Memory B cell (primary cell): ENCODE data around the gene NSUN6.
"Not testable (repeated sequence)": the region's sequence is repeated elsewhere in the genome, so short reads cannot be mapped to it uniquely, and the experiment has no call there.

ENCODE experiments used
- ATAC-seq: fragments of 150-1000 bp; cut with Tn5 transposase; 2 replicates; pipeline ENCODE4 v1.10.0; 2021; ENCODE audit warnings: low read depth, mild to moderate bottlenecking, moderate library complexity
- DNase-seq, 2 donors: peaks; one replicate each; pipeline ENCODE4 v3.0.0; 2022; ENCODE audit warnings: low spot score in 2 of 2
- H3K27ac Mint-ChIP-seq: one replicate; pipeline ENCODE4 v1.8.0; 2022; ENCODE audit warnings: mild to moderate bottlenecking, moderate library complexity, mixed read lengths
- H3K27me3 Mint-ChIP-seq: one replicate; pipeline ENCODE4 v1.8.0; 2022; ENCODE audit warnings: mixed read lengths
- H3K36me3 Mint-ChIP-seq: one replicate; pipeline ENCODE4 v1.8.0; 2022; ENCODE audit warnings: mild to moderate bottlenecking, mixed read lengths
- H3K4me1 Mint-ChIP-seq: one replicate; pipeline ENCODE4 v1.8.0; 2022; ENCODE audit warnings: mixed read lengths
- H3K4me3 Mint-ChIP-seq: one replicate; pipeline ENCODE4 v1.8.0; 2022; ENCODE audit warnings: mild to moderate bottlenecking, moderate library complexity, mixed read lengths
- H3K9me3 Mint-ChIP-seq: one replicate; pipeline ENCODE4 v1.8.0; 2022; ENCODE audit warnings: mixed read lengths

NSUN6 gene

DNA sequence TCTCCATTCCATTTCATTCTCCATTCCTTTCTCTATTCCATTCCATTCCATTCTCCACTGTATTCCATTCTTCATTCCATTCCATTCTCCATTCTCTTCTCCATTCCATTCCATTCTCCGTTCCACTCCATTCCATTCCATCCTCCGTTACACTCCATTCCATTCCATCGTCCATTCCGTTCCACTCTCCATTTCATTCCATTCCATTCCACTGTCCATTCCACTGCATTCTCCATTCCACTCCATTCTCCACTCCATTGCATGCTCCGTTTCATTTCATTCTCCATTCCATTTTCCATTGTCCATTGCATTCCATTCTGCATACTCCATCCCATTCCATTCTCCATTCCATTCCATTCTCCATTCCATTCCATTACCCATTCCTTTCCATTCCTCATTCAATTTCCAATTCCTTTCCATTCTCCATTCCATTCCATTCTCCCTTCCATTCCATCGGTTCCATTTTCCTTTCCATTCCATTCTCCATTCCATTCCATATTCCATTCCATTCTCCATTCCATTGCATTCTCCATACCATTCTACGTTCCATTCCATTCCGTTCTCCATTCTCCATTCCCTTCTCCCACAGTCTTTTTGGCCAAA is 78.3 kb downstream of the NSUN6 start:
- H3K4me1 Mint-ChIP-seq, result no peaks in the 10 kb centered on the region
- peaks cover 6% of the 10 kb centered on the region for H3K9me3 Mint-ChIP-seq
- no peak overlapping the region for H3K27ac Mint-ChIP-seq
- no peak for DNase-seq
- ATAC-seq, result no peak
- no peaks in the 10 kb centered on the region for H3K27me3 Mint-ChIP-seq
- H3K4me3 Mint-ChIP-seq, result no peak overlapping the region
- peaks cover 13% of the 10 kb centered on the region for H3K36me3 Mint-ChIP-seq

DNA sequence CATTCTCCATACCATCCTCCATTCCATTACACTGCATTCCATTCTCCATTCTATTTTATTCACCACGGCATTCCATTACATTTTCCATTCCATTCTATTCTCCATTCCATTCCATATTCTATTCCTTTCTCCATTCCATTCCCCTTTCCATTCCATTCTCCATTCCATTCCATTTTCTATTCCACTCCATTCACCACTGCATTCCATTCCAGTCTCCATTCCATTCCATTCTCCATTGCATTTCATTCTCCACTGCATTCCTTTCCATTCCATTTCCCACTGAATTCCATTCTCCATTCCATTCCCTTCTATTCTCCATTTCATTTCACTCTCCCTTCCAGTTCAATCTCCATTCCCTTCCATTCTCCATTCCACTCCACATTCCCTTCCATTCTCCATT is 79.6 kb downstream of the NSUN6 start:
- ATAC-seq, result no peak
- no peak overlapping the region for H3K27ac Mint-ChIP-seq
- no peaks in the 10 kb centered on the region for H3K4me1 Mint-ChIP-seq
- H3K36me3 Mint-ChIP-seq, result peaks cover 6% of the 10 kb centered on the region
- no peak for DNase-seq
- H3K27me3 Mint-ChIP-seq, result no peaks in the 10 kb centered on the region
- no peak overlapping the region for H3K4me3 Mint-ChIP-seq
- peaks cover 1% of the 10 kb centered on the region for H3K9me3 Mint-ChIP-seq

DNA sequence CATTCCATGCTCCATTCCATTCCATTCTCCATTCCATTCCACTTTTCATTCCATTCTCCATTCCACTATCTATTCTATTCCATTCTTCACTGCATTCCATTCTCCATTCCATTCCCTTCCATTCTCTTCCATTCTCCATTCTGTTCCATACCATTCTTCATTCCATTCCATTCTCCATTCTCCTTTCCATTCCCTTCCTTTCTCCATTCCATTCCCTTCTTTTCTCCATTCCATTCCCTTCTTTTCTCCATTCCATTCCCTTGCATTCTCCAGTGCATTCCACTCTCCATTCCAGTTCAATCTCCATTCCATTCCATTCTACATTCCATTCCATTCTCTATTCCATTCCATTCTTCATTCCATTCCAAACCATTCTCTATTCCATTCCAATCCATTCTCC is 80.3 kb downstream of the NSUN6 start:
- no peak for ATAC-seq
- peaks cover 1% of the 10 kb centered on the region for H3K9me3 Mint-ChIP-seq
- DNase-seq, result no peak
- H3K4me1 Mint-ChIP-seq, result no peaks in the 10 kb centered on the region
- no peak overlapping the region for H3K27ac Mint-ChIP-seq
- peaks cover 5% of the 10 kb centered on the region for H3K36me3 Mint-ChIP-seq
- H3K4me3 Mint-ChIP-seq, result no peak overlapping the region
- no peaks in the 10 kb centered on the region for H3K27me3 Mint-ChIP-seq

DNA sequence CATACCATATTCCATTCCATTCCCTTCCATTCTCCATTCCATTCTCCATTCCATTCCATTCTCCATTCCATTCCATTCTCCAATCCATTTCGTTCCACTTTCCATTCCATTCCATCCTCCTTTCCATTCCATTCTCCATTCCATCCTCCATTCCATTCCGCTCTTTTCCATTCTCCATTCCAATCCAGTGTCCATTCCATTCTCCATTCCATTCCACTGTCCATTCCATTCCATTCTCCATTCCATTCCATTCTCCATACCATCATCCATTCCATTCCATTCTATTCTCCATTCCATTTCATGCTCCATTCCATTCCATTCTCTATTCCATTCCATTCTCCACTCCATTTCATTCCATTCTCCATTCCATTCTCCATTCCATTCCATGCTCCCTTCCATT is 81.0 kb downstream of the NSUN6 start:
- not testable (repeated sequence) for H3K9me3 Mint-ChIP-seq, H3K27me3 Mint-ChIP-seq, ATAC-seq, H3K27ac Mint-ChIP-seq, H3K4me1 Mint-ChIP-seq, H3K4me3 Mint-ChIP-seq, DNase-seq, H3K36me3 Mint-ChIP-seq

DNA sequence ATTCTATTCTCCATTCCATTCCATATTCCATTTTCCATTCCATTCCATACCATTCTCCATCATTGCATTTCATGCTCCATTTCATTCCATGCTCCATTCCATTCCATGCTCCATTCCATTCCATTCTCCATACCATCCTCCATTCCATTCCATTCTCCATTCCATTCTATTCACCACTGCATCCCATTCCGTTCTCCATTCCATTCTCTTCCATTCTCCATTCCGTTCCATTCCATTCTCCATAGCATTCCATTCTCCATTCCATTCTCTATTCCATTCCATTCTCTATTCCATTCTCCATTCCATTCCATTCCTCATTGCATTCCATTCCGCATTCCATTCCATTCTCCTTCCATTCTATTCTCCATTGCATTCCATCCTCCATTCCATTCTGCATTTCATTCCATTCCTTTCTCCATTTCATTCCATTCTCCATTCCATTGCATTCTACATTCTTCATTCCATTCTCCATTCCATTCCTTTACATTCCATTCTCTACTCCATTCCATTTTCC is 84.0 kb downstream of the NSUN6 start:
- H3K4me1 Mint-ChIP-seq, result no peaks in the 10 kb centered on the region
- no peak overlapping the region for H3K27ac Mint-ChIP-seq
- no peak overlapping the region for H3K4me3 Mint-ChIP-seq
- no peak for DNase-seq
- no peaks in the 10 kb centered on the region for H3K36me3 Mint-ChIP-seq
- no peaks in the 10 kb centered on the region for H3K9me3 Mint-ChIP-seq
- no peaks in the 10 kb centered on the region for H3K27me3 Mint-ChIP-seq
- no peak for ATAC-seq

DNA sequence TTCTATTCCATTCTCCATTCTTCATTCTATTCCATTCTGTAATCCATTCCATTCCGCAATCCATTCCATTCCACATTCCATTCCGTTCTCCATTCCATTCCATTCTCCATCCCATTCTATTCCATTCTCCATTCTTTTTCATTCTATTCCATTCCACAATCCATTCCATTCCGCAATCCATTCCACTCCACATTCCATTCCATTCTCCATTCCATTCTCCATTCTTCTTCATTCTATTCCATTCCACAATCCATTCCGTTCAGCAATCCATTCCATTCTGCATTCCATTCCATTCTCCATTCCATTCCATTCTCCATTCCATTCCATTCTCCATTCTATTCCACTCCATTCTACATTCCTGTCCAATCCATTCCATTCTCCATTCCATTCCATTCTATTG is 85.2 kb downstream of the NSUN6 start:
- Mint-ChIP-seq H3K9me3 (no peaks in the 10 kb centered on the region), H3K4me3 (no peak overlapping the region)

DNA sequence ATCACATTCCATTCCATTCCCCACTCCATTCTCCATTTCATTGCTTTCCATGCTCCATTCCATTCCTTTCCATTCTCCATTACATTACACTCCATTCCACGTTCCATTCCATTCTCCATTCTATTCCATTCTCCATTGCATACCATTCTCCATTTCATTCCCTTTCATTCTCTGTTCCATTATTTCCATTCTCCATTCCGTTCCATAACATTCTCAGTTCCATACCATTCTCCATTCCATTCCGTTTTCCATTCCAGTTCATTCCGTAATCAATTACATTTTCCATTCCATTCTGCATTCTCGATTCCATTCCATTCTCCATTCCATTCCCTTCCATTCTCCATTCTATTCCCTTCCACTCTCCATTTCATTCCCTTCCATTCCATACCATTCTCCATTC is 86.4 kb downstream of the NSUN6 start:
- DNase-seq (no peak), ATAC-seq (no peak)
- Mint-ChIP-seq H3K9me3 (no peaks in the 10 kb centered on the region), H3K4me3 (no peak overlapping the region), H3K4me1 (no peaks in the 10 kb centered on the region), H3K27ac (no peak overlapping the region), H3K36me3 (no peaks in the 10 kb centered on the region), H3K27me3 (no peaks in the 10 kb centered on the region)

More for the DNA sequence above, 85.2 kb downstream of the NSUN6 start:
- Mint-ChIP-seq H3K4me1 (no peaks in the 10 kb centered on the region), H3K27ac (no peak overlapping the region), H3K27me3 (no peaks in the 10 kb centered on the region), H3K36me3 (no peaks in the 10 kb centered on the region)
- DNase-seq (no peak), ATAC-seq (no peak)

DNA sequence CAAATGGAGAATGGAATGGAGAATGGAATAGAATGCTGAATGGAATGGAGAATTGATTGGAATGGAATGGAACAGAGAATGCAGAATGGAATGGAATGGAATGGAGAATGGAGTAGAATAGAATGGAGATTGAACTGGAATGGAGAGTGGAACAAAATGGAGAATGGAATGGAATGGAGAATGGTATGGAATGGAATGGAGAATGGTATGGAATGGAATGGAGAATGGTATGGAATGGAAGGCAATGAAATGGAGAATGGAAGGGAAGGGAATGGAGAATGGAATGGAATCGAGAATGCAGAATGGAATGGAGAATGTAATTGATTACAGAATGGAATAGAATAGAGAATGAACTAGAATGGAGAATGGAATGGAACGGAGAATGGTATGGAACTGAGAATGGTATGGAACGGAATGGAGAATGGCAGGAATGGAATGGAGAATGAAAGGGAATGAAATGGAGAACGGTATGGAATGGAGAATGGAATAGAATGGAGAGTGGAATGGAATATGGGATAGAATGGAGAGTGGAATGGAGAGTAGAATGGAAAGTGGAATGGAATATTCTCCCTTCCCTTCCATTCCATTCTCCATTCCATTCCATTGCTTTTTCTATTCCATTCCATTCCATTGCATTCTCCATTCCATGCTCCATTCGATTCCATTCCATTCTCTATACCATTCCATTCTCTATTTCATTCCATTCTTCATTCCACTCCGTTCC is 88.2 kb downstream of the NSUN6 start:
- ATAC-seq (no peak), DNase-seq (no peak)
- H3K9me3 Mint-ChIP-seq, result no peaks in the 10 kb centered on the region
- H3K27ac Mint-ChIP-seq, result no peak overlapping the region
- no peaks in the 10 kb centered on the region for H3K4me1 Mint-ChIP-seq
- no peaks in the 10 kb centered on the region for H3K27me3 Mint-ChIP-seq
- no peak overlapping the region for H3K4me3 Mint-ChIP-seq
- H3K36me3 Mint-ChIP-seq, result no peaks in the 10 kb centered on the region

DNA sequence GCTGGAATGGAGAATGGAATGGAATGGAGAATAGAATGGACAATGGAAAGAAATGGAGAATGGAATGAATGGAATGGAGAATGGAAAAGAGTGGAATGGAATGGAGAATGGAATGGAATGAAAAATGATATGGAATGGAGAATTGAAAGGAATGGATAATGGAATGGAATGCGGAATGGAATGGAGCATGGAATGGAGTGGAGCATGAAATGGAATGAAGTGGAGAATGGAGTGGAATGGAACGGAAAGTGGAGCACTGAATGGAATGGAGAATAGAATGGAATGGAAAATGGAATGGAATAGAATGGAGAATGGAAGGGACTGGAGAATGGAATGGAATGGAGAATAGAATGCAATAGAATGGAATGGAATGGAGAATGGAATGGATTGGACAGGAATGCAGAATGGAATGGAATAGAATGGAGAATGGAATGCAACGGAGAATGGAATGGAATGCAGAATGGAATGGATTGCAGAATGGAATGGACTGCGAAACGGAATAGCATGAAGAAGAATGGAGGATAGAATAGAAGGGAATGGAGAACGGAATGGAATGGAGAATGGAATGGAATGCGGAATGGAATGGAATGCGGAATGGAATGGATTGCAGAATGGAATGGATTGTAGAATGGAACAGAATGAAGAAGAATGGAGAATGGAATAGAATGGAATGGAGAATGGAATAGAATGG is 89.4 kb downstream of the NSUN6 start:
- no peaks in the 10 kb centered on the region for H3K36me3 Mint-ChIP-seq
- H3K9me3 Mint-ChIP-seq, result no peaks in the 10 kb centered on the region
- no peaks in the 10 kb centered on the region for H3K27me3 Mint-ChIP-seq
- no peaks in the 10 kb centered on the region for H3K4me1 Mint-ChIP-seq
- DNase-seq (no peak), ATAC-seq (no peak)
- H3K27ac Mint-ChIP-seq, result no peak overlapping the region
- no peak overlapping the region for H3K4me3 Mint-ChIP-seq

DNA sequence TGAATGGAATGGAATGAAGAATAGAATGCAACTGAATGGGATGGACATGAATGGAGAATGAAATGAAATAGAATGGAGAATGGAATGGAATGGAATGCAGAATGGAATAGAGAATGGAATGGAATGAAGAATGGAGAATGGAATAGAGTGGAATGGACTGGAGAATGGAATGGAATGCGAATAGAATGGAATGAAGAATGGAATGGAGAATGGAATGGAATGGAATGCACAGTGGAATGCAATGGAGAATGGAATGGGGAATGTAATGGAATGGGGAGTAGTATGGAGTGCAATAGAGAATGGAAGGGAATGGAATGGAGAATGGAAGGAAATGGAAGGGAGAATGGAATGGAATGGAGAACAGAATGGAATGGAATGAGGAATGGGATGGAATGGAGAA is 93.4 kb downstream of the NSUN6 start:
- DNase-seq (no peak), ATAC-seq (no peak)
- no peaks in the 10 kb centered on the region for H3K36me3 Mint-ChIP-seq
- no peaks in the 10 kb centered on the region for H3K27me3 Mint-ChIP-seq
- H3K9me3 Mint-ChIP-seq, result no peaks in the 10 kb centered on the region
- no peak overlapping the region for H3K4me3 Mint-ChIP-seq
- no peaks in the 10 kb centered on the region for H3K4me1 Mint-ChIP-seq
- no peak overlapping the region for H3K27ac Mint-ChIP-seq

DNA sequence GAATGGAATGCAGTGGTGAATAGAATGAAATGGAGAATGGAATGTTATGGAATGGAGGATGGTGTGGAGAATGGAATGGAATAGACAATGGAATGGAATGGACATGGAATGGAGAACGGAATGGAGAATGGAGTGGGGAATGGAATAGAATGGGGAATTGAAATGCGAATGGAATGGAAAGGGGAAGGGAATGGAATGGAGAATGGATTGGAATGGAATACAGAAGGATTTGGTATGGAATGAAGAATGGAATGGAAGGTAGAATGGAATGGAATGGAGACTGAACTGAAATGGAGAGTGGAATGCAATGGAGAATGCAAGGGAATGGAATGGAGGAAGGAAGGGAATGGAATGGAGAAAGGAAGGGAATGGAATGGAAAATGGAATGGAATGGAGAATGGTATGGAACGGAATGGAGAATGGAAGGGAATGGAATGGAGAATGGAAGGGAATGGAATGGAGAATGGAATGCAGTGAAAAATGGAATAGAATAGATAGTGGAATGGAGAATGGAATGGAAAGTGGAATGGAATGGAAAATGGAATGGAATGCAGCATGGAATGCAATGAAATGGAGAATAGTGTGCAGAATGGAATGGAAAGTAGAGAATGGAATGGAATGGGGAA is 94.8 kb downstream of the NSUN6 start:
- ATAC-seq, result no peak
- Mint-ChIP-seq H3K4me1 (no peaks in the 10 kb centered on the region), H3K36me3 (peaks cover under 1% of the 10 kb centered on the region), H3K9me3 (no peaks in the 10 kb centered on the region), H3K27ac (no peak overlapping the region), H3K27me3 (no peaks in the 10 kb centered on the region), H3K4me3 (no peak overlapping the region)
- DNase-seq, result no peak

DNA sequence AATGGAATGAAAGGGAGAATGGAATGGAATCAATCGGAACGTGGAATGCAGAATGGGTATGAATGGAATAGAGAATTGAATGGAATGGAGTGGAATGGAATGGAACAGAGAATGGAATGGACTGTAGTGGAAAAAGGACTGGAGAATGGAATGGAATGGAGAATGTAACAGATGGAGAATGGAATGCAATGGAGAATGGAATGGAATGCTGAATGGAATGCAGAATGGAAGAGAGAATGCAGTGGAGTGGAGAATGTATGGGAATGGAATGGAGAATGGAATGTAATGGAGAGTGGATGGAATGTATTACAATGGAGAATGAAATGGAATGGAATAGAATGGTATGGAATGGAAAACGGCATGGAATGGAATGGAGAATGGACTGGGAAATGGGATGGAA is 96.9 kb downstream of the NSUN6 start:
- H3K27ac Mint-ChIP-seq, result no peak overlapping the region
- no peaks in the 10 kb centered on the region for H3K27me3 Mint-ChIP-seq
- H3K36me3 Mint-ChIP-seq, result peaks cover 8% of the 10 kb centered on the region
- no peaks in the 10 kb centered on the region for H3K4me1 Mint-ChIP-seq
- H3K9me3 Mint-ChIP-seq, result no peaks in the 10 kb centered on the region
- H3K4me3 Mint-ChIP-seq, result no peak overlapping the region
- no peak for DNase-seq
- ATAC-seq, result no peak

DNA sequence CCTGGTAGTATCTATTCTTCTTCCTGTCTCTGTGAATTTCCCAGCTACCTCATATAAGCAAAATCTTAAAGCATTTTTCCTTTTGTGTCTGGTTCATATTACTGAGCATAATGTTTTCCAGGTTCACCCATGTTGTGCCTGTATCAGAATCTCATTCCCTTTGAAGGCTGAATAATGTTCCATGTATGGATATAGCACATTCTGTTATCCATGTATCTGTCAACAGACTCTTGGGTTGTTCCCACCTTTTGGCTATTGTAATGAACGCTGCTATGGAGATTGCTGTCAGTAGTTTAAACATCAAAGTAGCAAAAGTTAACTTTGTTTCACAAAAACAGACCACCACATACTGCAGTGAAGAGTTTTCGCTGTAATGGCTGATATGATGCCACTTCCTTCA is 99.9 kb downstream of the NSUN6 start:
- H3K27me3 Mint-ChIP-seq, result no peaks in the 10 kb centered on the region
- DNase-seq (no peak), ATAC-seq (no peak)
- H3K36me3 Mint-ChIP-seq, result peaks cover 17% of the 10 kb centered on the region
- H3K4me3 Mint-ChIP-seq, result no peak overlapping the region
- no peaks in the 10 kb centered on the region for H3K9me3 Mint-ChIP-seq
- no peak overlapping the region for H3K27ac Mint-ChIP-seq
- no peaks in the 10 kb centered on the region for H3K4me1 Mint-ChIP-seq

DNA sequence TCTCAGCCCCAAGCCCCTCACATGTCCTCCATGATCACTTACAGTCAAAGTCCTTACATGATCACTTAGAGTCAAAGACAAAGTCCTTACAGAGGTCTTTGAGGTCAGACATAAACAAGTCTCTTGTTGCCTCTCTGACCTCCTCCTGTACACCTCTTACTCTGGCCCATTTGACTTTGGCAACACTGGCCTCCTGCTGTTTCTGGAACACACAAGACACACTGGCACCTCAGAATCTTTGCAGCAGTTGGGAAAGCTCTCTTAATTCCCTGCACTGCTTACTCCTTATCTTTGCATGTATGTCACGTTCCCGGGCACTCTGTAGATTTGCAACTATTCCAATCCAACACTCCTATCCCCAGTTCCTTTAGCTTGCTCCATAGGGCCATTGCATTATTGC is 102.3 kb downstream of the NSUN6 start:
- no peak for ATAC-seq
- H3K27ac Mint-ChIP-seq, result no peak overlapping the region

More for the DNA sequence above, 102.3 kb downstream of the NSUN6 start:
- no peak overlapping the region for H3K4me3 Mint-ChIP-seq
- H3K36me3 Mint-ChIP-seq, result peaks cover 23% of the 10 kb centered on the region
- H3K4me1 Mint-ChIP-seq, result no peaks in the 10 kb centered on the region
- H3K27me3 Mint-ChIP-seq, result no peaks in the 10 kb centered on the region
- DNase-seq, result no peak
- H3K9me3 Mint-ChIP-seq, result no peaks in the 10 kb centered on the region
